H1 (cell line): ENCODE measurements around the gene KDR. TPM values are rescaled to one million over a fixed set of nuclear protein-coding genes. Genes with fewer than 3 reads are reported as not detected.

Experiments used
- BRCA1 ChIP-seq: IDR thresholded peaks from 2 replicates; pipeline ENCODE4 v1.6.1; 2012; ENCODE audit warnings: low read depth, low read length, improper control_type of control experiment
- CHD7 ChIP-seq: fragments of 300-600 bp; sonication (generic); IDR thresholded peaks from 2 replicates; pipeline ENCODE4 v1.7.1; 2012; ENCODE audit warnings: low read length, moderate library complexity, mild to moderate bottlenecking, inconsistent platforms; ENCODE audit not compliant: insufficient replicate concordance
- EGR1 ChIP-seq: IDR thresholded peaks from 2 replicates; pipeline ENCODE4 v1.6.1; 2011; ENCODE audit warnings: low read depth, low read length, borderline replicate concordance
- polyA plus RNA-seq, 7 experiments: library from polyadenylated mRNA; depleted of rRNA in 3 of 7; stranded (reverse) in 5 of 7; unstranded in 2 of 7; fragments of >200 nt in 5 of 7; fragments of 200-250 nt in 2 of 7; gene quantifications; 1 replicate in 5 of 7; 2 replicates in 1 of 7; 4 replicates in 1 of 7; pipeline versions ENCODE4 v1.2.1 to v1.2.3, GENCODE V29; 2011 to 2013; ENCODE audit warnings: missing spikeins in 2 of 7, mixed read lengths in 2 of 7
- total RNA-seq: library from RNA; stranded (reverse); fragmentation: NEBNext Ultra II Directional; extraction: Animal tissue kit (Norgen Biotek cat#: 25700); gene quantifications from 2 replicates; pipeline ENCODE4 v1.2.1, GENCODE V29; 2021

The KDR gene
- total and polyA plus RNA-seq, 2 of the 8 experiments (the other 6 are each of a cell fraction or from before 2014, with no cell fraction given), result 69.3 to 106 TPM

- TF ChIP-seq CHD7 (no peak), EGR1 (no peak), BRCA1 (no peak)
These were observed 38.1 kb downstream of the KDR start (continued) for GRCh38 chr4:55087009-55087912.
